ENCODE data around the gene CDHR4.
"Not testable (repeated sequence)": the region's sequence is repeated elsewhere in the genome, so short reads cannot be mapped to it uniquely, and the experiment has no call there.

The CDHR4 gene

GRCh38 chr3:49802719-49803464 lies 3.2 kb upstream of the CDHR4 start, which contains the start of gene INKA1:
TSS of gene INKA1 (plus strand) at chr3:49803261. CDS start at chr3:49803393, 132 bp downstream.
- peak; percentile 85 for DNase-seq

- no peak for DNase-seq
Measured at GRCh38 chr3:49801160-49801559, 1.5 kb upstream of the CDHR4 start.

- no peak for DNase-seq
Measured at GRCh38 chr3:49799105-49799504, 568 bp downstream of the CDHR4 start.

GRCh38 chr3:49794926-49795905 lies 4.5 kb downstream of the CDHR4 start:
- no peak for DNase-seq

- no peak for DNase-seq
Measured at GRCh38 chr3:49794431-49794830, 5.2 kb downstream of the CDHR4 start.

- DNase-seq, result no peak
Measured at GRCh38 chr3:49793486-49794085, 6.1 kb downstream of the CDHR4 start.

GRCh38 chr3:49792371-49793150 lies 7.1 kb downstream of the CDHR4 start:
- DNase-seq, result no peak

- no peak for DNase-seq
Measured at GRCh38 chr3:49791571-49791970, 8.1 kb downstream of the CDHR4 start.

- no peak for DNase-seq
Measured at GRCh38 chr3:49790626-49791411, 8.9 kb downstream of the CDHR4 start.

- DNase-seq, result no peak
Measured at GRCh38 chr3:49788056-49788455, 11.6 kb downstream of the CDHR4 start.

GRCh38 chr3:49787536-49787935 lies 12.1 kb downstream of the CDHR4 start:
- no peak for DNase-seq

- DNase-seq, result no peak
Measured at GRCh38 chr3:49787182-49787464, 12.6 kb downstream of the CDHR4 start.

GRCh38 chr3:49786357-49787181 lies 13.1 kb downstream of the CDHR4 start, which contains the start of gene IP6K1:
TSS of gene IP6K1 (minus strand) at chr3:49786542. CDS start at chr3:49748040, 38,502 bp downstream.
- DNase-seq, result peak; percentile 98

- DNase-seq, result no peak
Measured at GRCh38 chr3:49785565-49786356, 13.9 kb downstream of the CDHR4 start.

GRCh38 chr3:49782277-49782676 lies 17.4 kb downstream of the CDHR4 start:
- not testable (repeated sequence) for DNase-seq

- no peak for DNase-seq
Measured at GRCh38 chr3:49781415-49782199, 18.1 kb downstream of the CDHR4 start.

GRCh38 chr3:49780975-49781365 lies 18.7 kb downstream of the CDHR4 start:
- DNase-seq, result not testable (repeated sequence)

- no peak for DNase-seq
Measured at GRCh38 chr3:49780080-49780974, 19.3 kb downstream of the CDHR4 start.
